NT2/D1 (cell line): Measurements from ENCODE around the gene SLC41A1.

Experiments
- SUZ12 ChIP-seq: IDR thresholded peaks from 2 replicates; pipeline ENCODE4 v1.6.1; 2011; ENCODE audit not compliant: insufficient read length, insufficient read depth; ENCODE audit errors: extremely low read depth
- YY1 ChIP-seq: IDR thresholded peaks from 2 replicates; pipeline ENCODE4 v1.6.1; 2011; ENCODE audit not compliant: insufficient read length, insufficient read depth
- ZNF274 ChIP-seq: IDR thresholded peaks from 2 replicates; pipeline ENCODE4 v1.6.1; 2011; ENCODE audit warnings: mild to moderate bottlenecking, low read depth, low read length

DNA sequence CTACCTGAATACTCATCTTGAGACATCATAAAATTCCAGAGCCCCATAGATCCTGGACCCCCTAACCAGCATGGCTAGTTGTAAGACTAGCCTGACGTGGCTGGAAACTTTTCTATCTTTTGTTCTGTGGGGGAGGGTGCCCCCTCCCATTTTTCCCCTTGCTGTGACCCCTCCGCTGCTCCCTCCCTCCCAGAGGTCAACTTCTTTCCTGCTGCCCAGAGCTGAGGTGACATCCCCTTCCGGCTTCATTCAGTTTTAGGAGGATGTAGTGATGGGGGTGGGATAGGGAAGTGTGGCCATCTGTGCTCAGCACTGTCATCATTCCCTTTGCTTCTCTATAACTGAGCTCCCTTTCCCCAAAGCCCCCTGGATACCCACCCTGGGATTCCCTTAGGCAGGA lies 4.4 kb upstream of the SLC41A1 start:
- no peak for TF ChIP-seq SUZ12
- TF ChIP-seq YY1: no peak
- TF ChIP-seq ZNF274: no peak
